ENCODE measurements around the gene TOM1L1. TPM values are rescaled to one million over a fixed set of nuclear protein-coding genes. Genes with fewer than 3 reads are reported as not detected.

The TOM1L1 gene, protein sequence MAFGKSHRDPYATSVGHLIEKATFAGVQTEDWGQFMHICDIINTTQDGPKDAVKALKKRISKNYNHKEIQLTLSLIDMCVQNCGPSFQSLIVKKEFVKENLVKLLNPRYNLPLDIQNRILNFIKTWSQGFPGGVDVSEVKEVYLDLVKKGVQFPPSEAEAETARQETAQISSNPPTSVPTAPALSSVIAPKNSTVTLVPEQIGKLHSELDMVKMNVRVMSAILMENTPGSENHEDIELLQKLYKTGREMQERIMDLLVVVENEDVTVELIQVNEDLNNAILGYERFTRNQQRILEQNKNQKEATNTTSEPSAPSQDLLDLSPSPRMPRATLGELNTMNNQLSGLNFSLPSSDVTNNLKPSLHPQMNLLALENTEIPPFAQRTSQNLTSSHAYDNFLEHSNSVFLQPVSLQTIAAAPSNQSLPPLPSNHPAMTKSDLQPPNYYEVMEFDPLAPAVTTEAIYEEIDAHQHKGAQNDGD
- 14.9 and 18.0 TPM in 2 replicates for total RNA-seq

DNA sequence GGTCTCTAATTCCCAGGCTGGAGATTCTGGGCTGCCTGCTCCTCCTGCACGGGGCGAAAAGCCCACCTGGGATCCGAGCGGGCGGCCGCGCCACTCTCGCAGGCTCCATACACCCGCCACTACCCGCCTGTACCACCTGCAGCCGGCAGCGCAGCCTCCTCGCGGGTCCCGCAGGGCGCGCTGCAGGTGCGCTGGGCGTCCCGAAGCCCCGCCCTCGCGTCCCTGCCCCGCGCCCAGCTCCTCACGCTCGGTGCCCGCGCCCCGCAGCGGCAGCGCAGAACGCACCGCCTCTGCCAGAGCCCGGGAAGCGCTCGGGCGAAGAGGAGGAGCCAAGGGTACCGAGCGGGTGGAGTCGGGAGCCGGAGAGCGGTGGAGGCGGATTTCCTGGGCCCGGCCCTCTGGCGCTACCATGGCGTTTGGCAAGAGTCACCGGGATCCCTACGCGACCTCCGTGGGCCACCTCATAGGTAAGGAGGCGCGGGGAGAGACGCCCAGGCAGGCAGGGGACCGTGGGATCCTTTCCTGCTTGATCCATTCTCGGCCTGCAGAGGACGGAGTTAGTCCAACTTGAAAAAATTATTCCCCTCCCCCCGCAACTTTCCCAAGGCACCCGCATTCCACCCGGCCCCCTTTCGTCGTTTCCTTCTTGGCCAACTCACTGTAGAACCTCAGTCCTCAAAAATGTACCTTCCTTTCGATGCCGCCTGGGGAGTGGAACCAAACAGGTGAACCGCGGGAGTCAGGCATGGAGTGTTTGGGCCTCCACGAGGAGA is at the start of gene TOM1L1:
Gene TOM1L1, plus strand, starts transcription at position 396 of the 773 bp plus-strand sequence. Its CDS starts 14 bp downstream, at position 410.

DNA sequence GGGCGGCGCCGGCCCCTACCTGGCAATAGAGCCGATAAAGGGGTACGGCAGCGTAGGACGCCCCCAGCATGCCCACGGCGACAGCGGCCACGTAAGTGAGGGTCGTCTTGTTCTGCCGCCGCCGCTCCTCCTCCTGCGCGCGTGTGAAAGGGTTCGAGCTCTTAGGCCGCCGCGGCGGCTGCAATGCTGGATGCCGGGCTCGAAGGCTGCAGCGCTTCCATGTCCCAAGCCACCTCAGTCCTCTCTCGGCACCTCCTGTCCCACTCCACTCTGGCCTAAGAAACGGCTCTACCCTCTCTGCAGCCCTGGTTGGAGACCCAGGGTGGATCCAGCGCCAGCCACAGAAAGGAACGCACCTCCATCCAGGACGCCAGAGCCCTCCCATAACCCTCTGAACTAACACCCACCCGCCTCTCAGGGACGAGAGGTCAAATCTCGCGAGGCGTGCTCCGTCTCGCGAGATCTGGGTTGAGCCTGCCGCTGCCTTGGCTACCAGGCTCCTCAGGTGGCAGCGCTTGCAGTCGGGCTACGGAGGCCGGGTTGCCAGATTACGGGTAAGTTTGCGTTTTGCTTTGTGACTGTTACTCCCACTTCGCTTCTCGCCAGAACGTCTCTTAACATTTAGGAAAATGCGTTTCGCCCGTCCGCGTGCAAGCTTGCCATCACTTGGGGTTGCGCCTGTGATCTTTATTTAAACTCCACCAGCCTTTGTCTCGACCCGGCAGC is 67.8 kb downstream of the TOM1L1 start, which contains the start of the genes COX11 and STXBP4:
Gene COX11, minus strand, starts transcription at position 393 of the 726 bp plus-strand sequence. Its CDS starts 8 bp downstream, at position 385.
Gene STXBP4, plus strand, starts transcription at position 504 of the 726 bp plus-strand sequence. CDS start 17,455 bp downstream, outside the sequence.

Other genes starting within 250 kb of the TOM1L1 start
- 41.2 and 82.0 TPM in 2 replicates for gene COX11, start 67.8 kb downstream of the TOM1L1 start, total RNA-seq
- 11.8 and 13.9 TPM in 2 replicates for gene STXBP4, start 67.9 kb downstream of the TOM1L1 start, total RNA-seq